GM21529 (cell line): ENCODE measurements around the gene AOPEP.

Experiments
- ATAC-seq: cut with Tn5 transposase; IDR thresholded peaks from one replicate; pipeline ENCODE4 v1.9.1; 2021; ENCODE audit not compliant: unreplicated experiment

Gene AOPEP

DNA sequence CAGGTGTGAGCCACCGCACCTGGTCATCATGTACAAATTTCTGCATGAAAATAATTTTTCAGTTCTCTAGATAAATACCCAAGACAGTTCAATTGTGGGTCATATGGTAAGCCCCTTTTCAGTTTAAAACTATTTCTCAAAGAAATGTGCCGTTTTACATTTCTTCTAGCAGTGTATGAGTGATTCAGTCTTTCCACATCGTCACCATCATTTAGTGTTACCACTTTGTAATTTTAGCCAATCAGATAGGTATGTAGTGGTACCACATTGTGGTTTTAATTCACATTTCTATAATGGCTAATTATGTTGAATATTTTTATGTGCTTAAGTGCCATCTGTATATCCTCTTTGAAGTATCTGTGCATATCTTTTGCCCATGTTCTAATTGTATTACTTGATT lies 163.1 kb downstream of the AOPEP start:
- ATAC-seq = no peak

DNA sequence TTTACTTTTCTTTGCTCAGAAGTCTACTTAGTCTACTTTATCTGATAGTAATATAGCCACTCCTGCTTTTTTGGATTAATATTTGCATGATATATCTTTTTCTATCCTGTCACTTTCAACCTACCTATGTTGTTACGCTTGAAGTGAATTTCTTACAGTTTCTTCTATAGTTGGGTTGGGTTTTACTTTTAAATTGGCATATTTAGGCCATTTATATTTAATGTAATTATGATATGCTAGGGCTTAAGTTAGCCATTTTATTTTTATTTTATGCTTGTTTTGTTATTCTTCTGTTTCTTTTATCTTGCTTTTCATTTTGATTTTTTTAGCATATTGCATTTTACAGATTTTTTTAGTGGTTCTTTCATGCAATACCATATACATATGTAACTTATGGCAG lies 164.7 kb downstream of the AOPEP start:
- ATAC-seq = no peak

DNA sequence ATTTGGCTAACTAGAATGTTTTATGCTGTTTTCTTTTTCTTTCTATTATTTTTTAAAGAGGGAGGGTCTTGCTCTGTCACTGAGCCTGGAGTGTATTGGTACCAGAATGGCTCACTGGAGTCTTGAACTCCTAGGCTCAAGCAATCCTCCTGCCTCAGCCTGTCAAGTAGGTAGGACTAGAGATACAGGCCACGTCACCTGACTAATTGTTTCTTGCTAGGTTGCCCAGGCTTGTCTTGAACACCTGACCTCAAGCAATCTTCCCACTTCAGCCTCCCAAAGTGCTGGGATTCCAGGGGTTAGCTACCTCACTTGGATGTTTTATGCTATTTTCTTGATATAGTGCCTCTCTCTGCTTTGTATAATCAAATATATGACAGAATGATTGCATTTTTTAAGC lies 166.2 kb downstream of the AOPEP start:
- ATAC-seq = no peak

DNA sequence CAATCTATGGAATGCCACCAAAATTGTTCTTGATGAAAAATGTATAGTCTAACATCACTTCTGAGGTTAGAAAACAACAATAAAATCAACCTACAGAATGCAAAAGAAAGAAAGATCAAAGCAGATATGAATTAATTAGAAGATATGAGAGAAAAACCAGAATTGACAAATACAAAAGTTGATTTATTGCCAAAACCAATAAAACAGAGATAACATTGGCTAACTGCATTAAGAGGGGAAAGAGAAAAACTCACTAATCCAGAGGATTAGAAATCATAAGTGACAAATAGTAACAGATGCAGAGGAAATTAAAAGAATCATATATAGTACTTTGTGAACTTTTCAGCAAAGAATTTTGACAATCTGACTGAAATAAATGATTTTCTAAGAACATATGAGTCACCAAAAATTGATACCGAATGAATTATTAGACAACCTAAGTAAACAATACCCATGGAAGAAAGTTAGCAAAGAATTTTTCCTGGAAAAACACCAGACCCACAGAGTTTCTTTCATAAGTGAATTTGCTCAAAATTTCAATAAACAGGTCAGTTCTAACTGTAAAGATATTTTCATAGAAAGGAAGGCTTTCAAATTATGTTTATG lies 167.7 kb downstream of the AOPEP start:
- no peak for ATAC-seq

DNA sequence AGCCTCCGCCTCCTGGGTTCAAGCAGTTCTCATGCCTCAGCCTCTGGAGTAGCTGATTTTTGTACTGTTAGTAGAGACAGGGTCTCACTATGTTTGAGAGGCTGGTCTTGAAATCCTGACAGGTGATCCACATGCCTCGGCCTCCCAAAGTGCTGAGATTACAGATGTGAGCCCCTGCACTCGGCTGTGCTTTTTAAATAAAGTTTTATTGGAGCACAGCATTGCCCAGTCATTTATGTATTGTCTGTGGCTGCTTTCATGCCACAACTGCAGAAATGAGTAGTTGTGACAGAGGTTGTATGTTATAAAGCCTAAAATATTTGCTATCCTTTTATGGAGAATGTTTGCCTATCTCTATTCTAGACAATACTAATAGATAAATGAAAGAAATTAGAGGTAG lies 169.2 kb downstream of the AOPEP start:
- ATAC-seq = no peak

DNA sequence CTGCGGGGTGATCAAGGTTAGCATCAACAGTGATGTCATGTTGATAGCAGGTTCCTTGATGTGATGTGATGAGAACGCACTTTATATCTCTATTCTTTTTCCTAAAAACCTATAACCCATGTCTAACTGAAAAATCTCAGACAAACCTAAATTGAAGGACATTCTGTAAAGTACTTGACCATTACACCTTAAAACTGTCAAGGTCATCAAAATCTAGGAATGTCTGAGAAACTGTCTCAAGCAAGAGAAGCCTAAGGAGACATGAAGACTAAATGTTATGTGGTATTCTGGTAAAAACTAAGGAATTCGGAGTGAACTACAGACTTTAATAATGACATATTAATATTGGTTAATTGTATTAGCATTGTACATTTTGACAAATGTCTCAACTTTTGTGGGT lies 170.0 kb downstream of the AOPEP start:
- no peak for ATAC-seq

DNA sequence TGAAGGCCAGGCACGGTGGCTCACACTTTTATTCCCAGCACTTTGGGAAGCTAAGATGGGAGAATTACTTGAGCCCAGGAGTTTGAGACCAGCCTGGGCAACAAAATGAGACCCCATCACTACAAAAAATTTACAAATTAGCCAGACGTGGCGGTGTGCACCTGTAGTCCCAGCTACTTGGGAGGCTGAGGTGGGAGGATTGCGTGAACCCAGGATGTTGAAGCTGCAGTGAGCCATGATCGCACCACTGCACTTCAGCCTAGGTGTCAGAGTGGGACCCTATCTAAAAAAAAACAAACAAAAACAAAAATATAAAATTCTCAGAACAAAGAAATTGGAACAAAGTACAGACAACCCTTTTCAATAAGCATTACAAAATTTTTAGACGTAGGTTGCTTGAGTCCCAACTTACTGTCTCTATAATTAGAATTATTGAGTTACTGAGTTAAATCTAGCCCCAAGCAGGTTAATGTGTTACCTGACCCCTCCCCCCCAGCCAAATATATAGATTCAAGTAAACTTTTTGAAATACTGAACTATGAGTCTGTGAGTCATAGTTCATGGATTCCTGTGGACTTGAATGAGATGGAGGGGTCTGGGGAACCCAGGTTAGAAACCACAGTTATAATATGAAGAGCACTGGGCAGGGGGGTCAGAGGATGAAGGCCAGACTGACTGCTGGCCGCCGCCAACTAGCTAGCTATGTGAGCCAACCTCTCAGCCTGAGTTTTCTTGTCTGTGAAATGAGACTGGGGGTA lies 173.1 kb downstream of the AOPEP start:
- no peak for ATAC-seq

DNA sequence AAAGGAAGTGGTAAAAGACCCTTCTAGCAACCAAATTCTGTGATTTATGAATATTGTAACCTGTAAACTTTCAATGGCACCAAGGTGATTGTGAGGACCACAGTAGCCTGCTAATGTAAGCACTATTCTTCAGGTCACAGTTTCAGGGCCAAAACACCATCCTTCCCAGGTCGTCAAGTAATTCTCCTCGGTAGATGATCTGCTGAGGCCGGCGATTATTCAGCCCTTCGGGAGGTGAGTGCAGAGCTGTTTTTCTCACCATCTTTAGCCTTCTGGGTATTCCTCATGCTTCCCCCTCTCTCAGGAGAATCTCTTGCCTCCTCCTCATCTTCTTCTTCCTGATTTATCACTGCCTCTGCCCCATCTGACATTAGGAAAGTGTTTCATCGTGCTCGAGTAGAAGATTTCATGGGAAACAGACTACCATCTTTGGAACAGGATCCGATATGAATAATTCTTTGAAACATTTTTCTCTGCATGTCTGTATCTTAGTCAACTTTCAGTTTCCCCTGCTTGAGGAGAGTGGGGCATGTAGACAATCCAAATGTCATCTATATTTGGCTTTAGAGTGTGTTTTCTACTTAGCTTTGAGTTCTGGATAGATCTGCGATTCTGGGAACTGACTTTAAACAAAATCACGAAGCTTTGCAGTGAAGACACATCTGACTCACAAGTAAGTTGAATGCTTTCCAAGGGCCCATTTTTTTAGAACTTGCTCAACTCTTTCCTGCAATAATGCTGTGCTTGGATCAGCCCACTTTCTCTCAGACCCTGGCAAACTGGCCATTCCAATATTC lies 173.9 kb downstream of the AOPEP start:
- no peak for ATAC-seq

DNA sequence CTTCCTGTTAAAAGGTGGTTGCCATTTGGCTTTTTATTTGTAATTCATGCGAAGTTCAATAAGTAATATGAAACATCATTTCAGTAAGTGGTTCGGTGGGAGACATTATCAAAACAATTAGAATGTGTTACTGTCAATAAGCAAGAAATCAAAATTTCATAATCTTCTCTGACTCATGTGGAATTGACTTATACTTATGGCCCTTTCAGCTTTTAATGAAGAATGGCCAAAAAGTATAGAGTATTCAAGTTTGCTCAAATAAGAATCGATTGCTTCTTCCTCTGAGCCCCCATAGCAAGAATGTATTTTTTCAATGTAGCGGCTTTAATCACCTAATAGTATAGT lies 174.5 kb downstream of the AOPEP start:
- no peak for ATAC-seq

DNA sequence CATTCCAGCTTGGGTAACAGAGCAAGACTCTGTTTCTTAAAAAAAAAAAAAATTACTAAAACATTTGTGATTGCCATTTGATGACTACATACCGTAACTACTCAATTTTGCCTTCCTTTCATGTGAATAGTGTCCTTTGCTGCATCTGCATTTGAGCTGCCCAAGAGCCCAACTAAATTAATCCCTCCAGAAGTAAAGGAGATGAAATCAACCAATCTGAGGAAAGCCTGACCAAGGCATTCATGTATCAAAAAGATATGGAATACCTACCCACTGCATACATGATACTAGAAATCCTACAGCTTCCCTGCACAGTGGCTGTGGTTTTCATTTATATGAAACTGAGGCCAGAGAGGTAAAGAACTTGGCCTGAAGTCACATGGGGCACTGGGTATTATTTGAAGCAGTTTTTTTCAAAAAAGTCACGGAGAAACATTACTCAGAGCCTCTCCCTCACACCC lies 177.5 kb downstream of the AOPEP start:
- ATAC-seq = no peak

DNA sequence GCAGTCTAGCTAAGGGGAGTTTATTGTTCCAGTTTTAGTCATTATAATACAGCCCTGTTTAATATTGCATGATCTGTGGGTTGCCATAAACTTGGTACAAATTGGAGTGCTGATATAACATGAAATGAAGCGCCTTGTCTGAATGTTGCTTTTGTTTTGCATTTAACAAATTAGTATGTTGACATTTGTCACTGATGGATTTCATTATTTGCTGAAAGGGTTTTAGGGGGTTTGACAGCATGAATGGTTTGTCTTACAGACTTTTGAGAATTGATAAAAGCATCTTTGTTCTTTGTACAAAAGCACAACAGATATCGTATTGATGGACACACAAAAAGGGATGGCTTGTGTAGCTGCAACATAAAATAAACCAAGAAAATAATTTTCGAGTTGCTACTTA lies 178.3 kb downstream of the AOPEP start:
- ATAC-seq = no peak

DNA sequence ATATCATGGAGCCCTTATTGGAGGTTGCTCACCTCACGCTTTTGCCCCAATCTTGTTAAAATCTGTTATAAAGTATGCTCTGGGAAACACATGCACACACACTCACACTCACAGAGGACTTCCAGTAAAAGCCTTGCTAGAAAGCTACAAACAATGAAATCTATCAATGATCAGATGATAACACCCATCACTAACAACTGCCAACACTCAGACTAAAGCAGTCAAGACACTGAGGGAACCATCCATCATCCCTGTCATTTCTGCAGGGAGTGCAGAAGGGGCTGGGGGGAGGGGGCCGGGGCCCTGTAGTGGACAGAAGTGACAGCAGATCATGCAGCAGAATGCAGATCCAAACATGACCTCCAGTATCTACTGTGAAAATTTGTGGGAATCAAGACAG lies 179.1 kb downstream of the AOPEP start:
- ATAC-seq = no peak

DNA sequence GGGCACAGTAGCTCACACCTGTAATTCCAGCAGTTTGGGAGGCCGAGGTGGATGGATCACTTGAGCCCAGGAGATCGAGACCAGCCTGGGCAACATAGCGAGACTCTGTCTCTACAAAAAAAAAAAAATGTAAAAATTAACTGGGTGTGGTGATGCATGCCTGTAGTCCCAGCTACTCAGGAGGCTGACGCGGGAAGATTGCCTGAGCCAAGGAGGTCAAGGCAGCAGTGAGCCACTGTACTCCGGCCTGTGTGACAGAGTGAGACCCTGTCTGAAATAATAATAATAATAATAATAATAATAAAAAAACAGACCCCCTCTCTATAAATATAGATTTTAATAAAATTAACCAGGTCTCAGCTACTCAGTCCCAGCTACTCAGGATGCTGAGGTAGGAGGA lies 179.7 kb downstream of the AOPEP start:
- ATAC-seq = no peak

DNA sequence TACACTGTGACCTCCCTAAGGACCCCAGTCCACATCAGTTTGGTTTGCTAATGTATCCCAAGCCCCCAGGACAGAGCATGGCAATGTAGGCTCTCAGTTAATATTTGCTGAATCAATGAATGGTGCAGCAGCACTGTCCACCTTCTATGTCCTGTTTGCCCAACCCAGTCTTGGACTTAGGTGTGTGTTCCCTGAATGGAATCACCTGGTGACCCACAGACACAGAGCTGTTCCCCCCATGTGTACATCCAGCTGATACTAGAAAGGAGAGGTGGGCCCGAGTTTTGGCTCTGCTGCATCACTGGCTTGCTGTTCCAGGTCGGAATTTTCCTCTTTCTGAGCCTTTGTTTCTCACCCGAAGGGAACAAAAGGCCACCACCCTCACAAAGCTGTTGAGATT lies 180.2 kb downstream of the AOPEP start:
- ATAC-seq = no peak

DNA sequence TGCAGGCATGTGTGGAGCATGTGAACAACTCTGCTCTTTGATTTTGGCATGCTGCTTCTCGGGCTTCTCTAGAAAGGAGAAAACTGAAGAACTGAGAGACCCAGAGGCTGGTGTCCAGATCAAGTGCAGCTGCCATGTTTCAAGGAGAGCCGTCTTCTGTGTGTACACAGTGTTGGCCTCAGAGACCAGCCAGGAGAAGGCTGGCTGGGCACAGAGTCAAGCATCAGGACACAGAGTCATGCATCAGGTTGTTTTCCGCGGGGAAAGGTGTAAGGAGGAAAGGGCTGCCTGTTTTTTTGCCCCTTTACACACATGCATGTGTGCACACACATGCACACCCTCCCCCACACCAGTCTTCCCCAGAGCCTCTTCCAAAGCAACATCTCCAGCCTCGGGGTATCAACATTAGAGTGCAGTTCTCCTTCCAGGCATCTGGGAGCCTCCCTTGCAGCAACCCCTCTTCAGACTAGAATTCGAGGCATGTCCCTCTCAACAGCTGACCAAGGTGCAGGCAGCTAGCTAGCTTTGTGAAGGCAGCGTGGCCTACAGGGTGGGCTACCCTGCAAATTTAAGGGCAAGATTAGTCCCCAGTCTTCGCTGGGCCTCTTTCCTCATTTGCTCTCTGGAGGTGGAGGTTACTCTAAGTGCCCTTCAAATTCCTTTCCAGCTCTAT lies 180.9 kb downstream of the AOPEP start:
- ATAC-seq = no peak

DNA sequence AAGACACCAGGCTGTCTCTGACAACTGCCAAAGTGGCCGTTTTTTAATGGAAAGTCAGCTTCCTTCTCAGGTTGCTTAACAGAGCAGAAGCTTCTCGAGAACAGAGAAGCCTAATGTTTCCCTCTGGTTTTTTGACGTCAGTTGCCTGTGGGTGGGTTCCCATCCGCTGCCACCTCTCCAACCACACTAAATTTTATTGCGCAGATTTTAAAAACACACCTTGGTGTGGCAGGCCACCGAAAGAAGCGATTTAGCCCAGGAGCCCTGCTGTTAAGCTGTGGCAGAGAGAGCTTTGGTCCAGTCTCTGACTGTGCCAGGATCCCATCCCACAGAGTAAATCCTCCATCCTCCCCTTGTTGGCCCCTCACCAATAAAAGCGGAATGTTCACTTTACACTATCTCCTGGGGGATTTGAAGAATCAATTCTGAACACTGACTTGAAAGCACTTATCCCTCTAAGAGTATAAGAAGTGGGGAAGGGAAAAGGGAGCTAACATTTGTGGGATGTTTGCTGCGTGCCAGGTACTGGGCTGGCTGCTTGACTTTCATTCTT lies 181.6 kb downstream of the AOPEP start:
- no peak for ATAC-seq

DNA sequence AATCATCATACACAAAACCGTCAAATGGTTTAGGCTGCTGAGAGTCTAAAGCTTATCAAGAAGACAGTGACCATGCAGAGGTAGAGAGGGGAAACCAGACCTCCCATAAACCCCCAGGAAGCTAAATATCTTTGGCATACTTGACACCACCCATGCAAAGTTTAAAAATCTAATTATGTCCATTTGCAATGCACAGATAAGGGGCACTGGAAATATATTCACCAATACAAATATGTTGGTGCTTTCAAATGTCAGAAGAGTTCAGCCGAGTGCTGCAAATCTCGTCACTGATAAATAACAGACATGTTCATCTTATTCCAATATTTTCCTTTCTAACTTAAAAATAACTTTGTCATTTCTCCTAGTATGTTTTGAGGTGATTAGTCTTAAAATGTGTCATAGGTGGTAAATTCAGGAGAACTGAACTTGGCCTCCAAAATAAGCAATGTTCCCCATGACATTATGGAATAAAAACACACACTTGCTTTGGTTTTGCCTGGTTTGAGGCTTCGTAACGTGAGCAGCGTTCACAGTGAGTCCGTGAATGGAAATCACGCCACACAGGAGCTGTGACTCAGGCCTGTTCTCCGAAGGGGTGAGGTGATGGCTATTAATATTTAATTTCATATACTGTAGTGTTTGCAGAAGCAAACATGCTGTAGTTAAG lies 182.2 kb downstream of the AOPEP start:
- no peak for ATAC-seq

DNA sequence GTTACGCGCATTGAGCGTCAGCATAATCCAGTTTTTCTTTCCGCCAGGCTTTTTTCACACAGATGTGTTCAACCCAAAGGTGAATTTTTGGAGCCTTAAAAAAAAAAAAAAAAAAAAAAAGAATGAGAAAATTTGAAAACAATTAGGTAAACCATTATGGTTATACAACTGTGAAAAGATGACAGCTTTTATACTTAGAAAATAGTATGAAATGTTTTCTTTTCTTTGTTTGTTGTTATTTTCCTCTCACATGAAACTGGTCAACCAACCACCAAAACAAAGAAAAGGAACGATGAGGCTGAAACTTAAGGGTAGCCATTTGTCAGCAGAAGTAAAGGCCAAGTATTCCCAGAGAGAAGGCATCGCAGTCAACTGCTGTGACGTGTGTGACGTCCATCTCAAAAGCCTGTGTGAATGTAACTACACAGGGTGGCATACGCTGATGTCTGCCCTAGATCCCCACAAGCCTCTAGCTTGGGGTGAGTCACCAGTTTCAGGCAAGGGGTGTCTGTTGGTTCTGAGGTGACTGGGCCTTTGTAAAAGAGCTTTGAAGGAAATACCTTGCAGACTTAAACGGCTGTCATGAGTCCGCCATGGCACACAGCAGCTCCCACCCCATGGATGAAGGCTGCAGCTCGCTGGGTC lies 182.9 kb downstream of the AOPEP start:
- ATAC-seq = no peak

DNA sequence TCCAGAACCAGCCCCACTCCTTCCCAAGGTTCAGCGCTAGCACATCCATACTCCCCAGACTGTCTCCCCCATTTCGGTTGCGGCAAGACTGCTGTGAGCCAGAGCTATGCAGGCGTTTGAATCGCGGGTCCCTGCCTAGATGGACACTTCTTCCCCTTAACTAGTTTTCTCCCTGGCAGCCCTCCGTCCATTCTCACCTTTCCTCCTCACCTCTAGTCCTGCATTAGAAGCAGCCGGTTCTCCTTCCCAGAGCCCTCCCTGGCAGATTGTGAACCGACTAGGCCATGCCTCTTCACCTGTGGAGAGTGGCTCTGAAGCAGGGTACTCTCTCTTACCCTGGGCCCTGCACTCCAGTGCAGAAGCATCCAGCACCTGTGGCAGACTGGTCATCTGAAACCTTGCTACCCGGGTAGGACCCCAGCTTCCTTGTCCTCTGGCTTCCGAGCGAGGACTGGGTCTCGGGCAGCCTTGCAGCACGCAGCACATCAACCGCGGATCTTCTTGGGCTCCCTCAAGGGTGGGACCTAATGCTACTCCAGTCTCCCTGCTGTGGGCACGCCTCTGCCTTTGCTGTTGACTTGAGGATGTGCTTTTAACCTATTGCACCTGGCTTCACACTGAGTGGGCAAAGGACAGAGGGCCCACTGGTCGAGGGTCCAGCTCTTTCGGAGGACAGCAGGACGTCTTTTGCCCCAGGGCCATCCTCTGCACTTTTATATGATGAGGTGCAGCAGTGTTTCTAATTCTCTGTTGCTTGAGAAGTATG lies 183.6 kb downstream of the AOPEP start:
- no peak for ATAC-seq

DNA sequence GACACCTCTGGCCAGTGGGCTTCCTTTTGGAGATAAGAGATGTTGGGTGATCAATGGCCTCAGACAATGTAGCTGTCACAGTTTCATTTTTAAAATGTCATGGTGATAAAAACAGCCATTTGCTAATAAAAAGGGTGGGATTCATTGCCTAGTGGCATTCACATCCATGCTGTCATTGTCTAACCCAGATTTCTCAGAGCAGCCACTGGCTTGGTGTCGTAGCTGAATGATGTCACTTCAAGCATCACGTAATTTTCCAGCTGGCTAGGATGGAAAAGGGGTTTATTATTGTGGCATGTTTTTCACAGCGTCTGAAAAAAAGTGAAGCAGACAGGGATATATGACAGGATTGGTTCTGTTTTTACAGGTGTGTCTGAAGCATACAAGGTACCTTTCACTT lies 184.7 kb downstream of the AOPEP start:
- ATAC-seq = no peak
